Globus pallidus (tissue), 1 donor: ENCODE data around the gene CMYA5.
A peak's percentile ranks its signal among the peaks of the same experiment; 100 is the strongest.

Source experiments
- DNase-seq: peaks from one replicate; pipeline ENCODE4 v3.0.0-alpha.2; 2015; ENCODE audit warnings: low spot score

Gene CMYA5

GRCh38 chr5:79834754-79835714 is 145.4 kb downstream of the CMYA5 start:
- DNase-seq = no peak

GRCh38 chr5:79837761-79838551 is 148.3 kb downstream of the CMYA5 start:
- no peak for DNase-seq

- DNase-seq = no peak
These were observed 150.7 kb downstream of the CMYA5 start for GRCh38 chr5:79840084-79840990.

GRCh38 chr5:79841172-79841571 is 151.5 kb downstream of the CMYA5 start:
- DNase-seq = no peak

- DNase-seq = no peak
These were observed 152.6 kb downstream of the CMYA5 start for GRCh38 chr5:79842006-79842881.

- DNase-seq = no peak
These were observed 153.4 kb downstream of the CMYA5 start for GRCh38 chr5:79842991-79843390.

- no peak for DNase-seq
These were observed 154.1 kb downstream of the CMYA5 start for GRCh38 chr5:79843450-79844388.

GRCh38 chr5:79844571-79844970 is 154.9 kb downstream of the CMYA5 start:
- no peak for DNase-seq

GRCh38 chr5:79845448-79846197 is 156.0 kb downstream of the CMYA5 start:
- peak; percentile 79 for DNase-seq

- peak; percentile 11 for DNase-seq
These were observed 156.5 kb downstream of the CMYA5 start for GRCh38 chr5:79846198-79846521.

GRCh38 chr5:79847561-79847960 is 157.9 kb downstream of the CMYA5 start:
- DNase-seq = no peak

- no peak for DNase-seq
These were observed 159.4 kb downstream of the CMYA5 start for GRCh38 chr5:79849061-79849460.
